ENCODE measurements around the gene GRID1.
A peak's percentile ranks its signal among the peaks of the same experiment; 100 is the strongest.
"Not testable (repeated sequence)": the region's sequence is repeated elsewhere in the genome, so short reads cannot be mapped to it uniquely, and the experiment has no call there.

The GRID1 gene

DNA sequence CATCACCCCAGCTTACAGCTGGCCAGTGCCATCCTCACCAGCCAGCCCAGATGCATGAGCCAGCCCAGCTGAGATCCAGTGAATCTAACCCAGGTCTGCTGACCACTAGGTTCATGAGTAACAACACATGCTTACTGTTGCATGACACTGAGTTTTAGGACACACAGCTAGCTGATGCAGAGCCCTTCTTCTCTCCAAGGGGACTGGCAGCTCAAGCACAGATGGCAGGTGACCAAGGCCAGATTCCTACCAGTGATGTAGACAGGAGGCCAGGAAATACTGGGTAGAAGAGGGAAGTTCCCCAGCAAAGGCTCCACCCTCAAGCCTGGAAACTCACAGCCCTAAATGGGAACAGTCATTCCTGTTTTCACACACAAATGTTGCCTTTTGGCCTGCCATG is 236.6 kb downstream of the GRID1 start:
- peak in 2 of 4 experiments; percentile 1 to 4 for DNase-seq

- DNase-seq: no peak
Observed at GRCh38 chr10:86128360-86128759, 238.2 kb downstream of the GRID1 start.

DNA sequence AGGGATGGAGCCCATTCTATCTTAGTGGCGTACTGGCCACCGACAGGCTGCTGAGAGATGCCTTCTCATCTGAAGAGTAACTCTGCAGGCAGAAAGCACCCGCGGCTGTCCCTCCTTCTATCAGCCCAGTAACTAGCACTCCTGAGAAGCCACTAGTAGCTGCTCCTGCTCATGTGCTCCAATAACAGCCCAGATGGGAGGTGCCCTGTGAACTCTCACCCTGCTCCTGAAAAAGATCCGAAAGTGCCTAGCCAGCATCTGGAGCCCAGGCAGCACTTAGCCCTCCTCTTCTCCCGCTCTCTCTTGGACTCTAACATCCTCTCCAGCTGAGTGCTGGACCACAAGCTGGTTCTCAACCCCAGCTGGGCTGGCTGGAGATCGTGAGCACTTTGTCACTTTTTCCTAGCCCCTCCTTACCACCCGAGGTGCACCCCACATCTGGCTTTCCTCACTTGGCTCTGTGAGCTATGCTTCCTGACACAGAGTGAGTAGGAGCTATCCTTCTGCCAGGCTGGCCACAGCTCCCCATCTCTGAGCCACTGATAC is 239.2 kb downstream of the GRID1 start:
- no peak for DNase-seq

- no peak for DNase-seq
Observed at GRCh38 chr10:86124734-86125133, 241.9 kb downstream of the GRID1 start.

DNA sequence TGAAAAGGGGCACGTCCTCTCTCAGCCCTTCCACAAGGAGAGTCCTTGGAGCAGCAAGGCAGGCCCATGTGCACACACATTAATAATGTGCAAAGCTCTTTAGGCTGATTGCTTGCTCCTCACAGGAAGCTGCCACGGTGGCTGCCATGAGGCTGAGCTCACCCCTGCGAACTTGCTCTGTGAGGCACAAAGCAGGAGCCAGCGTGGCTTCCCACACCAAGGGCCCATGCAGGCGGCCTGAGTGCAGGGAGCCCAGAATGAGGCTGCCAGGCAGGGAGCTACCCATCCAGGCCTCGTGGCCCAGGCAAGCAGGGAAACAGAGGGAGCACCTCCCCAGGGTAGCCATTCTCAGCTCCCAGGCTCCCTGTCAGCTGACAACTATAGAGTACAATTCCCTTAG is 242.9 kb downstream of the GRID1 start:
- DNase-seq: no peak

GRCh38 chr10:86123304-86123703 is 243.3 kb downstream of the GRID1 start:
- no peak for DNase-seq

DNA sequence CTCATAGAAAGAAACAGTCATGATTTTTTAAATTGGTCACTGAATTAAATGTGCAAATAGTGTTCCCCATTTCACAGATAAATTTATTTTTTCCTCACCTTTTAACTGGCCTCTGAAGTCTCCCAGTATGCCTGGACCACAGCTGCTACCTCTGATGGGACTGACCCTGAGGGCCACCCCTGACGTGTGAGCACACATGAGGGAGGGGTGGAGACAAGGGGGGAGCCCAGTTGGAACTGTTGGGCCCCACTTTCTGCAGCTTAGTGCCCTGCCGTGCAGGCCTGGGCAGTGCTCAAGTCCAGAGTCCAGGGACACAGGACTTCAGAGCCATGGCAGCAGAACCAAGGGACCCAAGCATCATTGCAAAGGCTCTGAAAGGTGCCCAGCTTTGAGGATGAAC is 243.9 kb downstream of the GRID1 start:
- DNase-seq: no peak

- DNase-seq: no peak
Observed at GRCh38 chr10:86121200-86121599, 245.4 kb downstream of the GRID1 start.

GRCh38 chr10:86117051-86117450 is 249.5 kb downstream of the GRID1 start:
- no peak for DNase-seq

DNA sequence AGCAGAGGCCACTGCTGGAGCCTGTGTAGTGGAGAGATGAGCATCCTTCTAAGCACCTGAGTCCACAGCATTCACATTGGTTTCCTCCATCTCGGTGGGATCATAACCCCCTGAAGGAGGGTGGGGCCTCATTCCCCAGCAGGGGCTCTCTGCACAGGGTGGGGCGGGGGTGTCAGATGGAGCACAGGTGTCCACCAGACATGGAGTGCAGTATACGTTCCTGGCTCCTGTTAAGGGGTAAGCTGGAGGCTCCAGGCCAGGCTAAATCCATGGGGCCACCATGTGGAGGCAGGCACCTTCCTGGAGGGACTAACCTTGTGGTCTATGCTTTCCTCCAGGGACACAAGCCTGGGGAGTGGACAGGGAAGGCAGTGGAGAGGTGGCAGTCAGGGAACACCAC is 252.6 kb downstream of the GRID1 start:
- DNase-seq: no peak

- DNase-seq: no peak
Observed at GRCh38 chr10:86113501-86113900, 253.1 kb downstream of the GRID1 start.

DNA sequence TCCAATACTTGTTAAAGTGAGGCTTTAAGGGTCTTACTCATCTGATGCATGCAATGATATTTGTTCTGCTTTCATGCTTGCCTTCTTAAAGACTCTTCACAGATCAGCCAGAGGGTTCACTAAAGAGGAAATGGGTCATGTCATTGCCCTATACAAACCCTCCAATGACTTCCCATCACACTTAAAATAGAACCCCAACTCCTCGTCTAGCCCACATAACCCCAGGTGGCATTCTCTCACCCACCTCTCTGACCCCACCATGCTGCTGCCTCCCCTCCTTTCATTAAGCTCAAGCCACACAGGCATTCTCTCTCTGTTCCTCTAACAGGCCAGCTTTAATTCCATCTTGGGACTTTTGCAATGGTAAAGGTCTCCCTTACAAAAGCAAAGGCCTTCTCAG is 253.6 kb downstream of the GRID1 start:
- no peak for DNase-seq

GRCh38 chr10:86111902-86112545 is 254.6 kb downstream of the GRID1 start:
- no peak for DNase-seq

DNA sequence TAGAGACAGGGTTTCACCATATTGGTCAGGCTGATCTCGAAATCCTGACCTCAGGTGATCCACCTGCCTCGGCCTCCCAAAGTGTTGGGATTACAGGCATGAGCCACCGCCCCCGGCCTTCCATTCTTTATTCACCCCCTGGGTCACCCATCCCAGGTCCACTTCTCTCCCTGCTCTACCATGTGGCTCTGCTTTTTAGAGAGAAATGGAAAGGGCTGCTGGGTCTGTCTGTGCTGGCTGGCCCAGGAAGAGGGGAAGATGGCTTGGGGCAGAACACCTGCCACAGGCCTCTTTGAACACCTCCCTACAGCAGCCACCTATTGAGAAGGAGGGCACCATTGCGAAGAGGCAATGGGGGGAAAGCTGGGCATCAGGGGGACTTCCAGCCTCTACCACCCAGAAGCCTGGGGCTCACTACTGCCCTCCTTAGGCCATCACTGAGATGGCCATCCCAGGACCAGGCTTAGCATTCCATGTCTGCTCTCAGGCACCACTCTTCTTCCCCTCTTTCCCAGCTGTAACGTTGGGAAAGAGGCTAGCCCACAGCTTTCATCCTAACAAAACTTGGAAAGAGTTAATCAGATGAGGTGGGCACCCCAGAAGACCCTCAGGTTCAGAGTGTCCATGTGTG is 256.3 kb downstream of the GRID1 start:
- peak in 2 of 4 experiments; percentile 9 to 10 for DNase-seq

DNA sequence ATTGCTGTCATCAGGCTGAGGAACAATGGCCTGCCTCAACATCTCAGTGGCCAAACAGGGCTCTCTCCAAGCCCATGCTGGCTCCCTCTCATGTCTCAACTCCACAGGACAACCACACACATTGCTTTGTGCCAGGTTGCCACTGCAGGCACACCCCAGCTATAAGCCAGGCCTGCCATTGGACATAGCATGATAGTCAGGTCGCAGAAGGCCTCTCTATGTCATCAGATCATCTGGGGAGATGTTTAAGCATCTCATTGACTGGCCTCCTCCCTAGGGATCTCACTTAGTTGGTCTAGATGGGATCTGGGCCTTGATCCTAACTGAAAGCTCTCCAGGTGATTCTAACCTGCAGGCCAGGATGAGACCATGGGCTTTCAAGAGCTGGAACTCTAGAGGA is 257.2 kb downstream of the GRID1 start:
- DNase-seq: no peak

DNA sequence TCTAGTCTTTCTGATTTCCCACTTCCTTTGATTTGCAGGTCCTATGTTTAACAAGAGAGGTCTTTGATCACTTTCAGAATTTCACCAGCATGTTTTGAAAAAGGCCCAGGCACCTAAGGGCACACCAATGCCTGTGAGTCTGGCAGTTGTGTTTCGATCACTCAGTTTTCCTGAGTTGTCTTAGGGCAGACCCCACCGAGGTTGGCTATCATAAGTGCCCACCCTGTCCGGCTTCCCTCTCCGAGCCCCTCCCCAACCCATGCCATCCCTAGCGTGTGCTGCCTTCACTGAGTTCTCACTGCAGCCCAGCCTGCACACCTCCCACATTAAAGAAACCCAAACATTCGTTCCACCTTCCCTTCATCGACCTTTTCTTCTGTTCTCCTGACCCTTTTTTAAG is 257.9 kb downstream of the GRID1 start:
- no peak for DNase-seq

- DNase-seq: not testable (repeated sequence)
Observed at GRCh38 chr10:86107611-86108310, 258.8 kb downstream of the GRID1 start.

- no peak for DNase-seq
Observed at GRCh38 chr10:86107131-86107530, 259.5 kb downstream of the GRID1 start.

GRCh38 chr10:86106616-86107015 is 260.0 kb downstream of the GRID1 start:
- DNase-seq: no peak

DNA sequence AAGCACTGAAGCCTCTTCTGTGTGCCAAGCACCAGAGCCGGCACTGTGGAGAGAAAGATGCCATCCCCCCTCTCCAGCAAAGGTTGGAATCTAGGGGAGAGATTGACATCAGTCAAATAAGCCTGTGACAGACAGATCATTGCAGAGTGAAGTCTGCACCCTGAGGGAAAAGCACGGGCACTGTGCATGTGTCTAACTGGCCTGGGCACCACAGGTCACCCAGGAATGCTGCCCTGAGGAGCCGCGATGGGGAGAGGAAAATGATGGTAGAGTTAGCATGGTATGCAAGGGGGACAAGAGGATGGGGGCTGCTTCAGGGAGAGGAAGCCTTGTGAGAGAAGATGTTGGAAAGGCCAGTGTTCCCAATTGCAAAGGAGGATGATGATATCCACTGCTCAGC is 261.0 kb downstream of the GRID1 start:
- no peak for DNase-seq

- DNase-seq: no peak
Observed at GRCh38 chr10:86105181-86105580, 261.4 kb downstream of the GRID1 start.

DNA sequence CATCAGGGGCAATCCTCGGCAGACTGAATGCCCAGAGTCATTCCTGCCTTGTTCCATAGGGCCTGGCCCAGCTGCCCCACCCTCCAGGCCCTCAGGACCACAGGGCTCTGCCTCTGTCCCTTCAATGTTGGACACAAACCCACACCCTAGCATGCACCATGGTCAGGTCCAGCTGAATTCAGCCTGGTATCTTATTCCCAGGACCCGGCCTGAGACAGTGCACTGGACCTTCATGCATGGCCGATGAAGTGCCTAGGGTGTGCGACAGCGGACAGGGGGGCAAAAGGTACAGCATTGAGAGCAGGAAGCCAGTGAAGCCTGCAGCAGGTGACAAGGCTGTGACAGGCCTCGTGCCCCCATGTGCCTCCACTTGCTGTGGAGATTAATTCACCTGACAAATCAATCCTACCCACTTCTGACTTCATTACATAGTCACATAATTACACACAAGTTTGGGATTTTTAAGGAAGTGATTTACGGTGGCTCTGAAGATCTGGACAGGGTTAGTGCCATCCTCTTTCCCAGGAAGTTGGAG is 261.9 kb downstream of the GRID1 start:
- no peak for DNase-seq

DNA sequence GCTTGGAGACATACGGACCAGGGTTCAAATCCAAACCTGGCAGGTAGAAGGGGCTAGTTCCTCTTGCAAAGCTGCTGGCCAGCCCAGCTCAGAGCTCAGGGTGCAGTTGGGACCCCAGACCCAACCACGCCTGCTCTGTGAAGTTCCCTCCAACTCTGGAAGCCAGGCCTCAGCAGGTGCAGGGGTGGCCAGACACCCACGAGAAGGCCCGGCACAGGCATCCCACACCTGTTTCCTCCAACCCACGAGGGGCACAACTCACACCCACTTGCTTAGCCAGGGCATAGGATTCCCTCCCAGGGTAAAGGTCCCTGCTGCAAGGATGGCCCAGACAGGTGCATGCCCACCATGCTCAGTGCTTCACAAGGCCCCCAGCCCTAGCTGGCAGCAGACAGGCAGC is 262.4 kb downstream of the GRID1 start:
- no peak for DNase-seq

Measured in suppressor macrophage (primary cell).